GM18907 (cell line): ENCODE measurements around the gene LCP1.

Source experiments
- ATAC-seq: cut with Tn5 transposase; IDR thresholded peaks from one replicate; pipeline ENCODE4 v1.9.1; 2021; ENCODE audit warnings: mild to moderate bottlenecking, moderate library complexity; ENCODE audit not compliant: unreplicated experiment

LCP1 gene

GRCh38 chr13:46129955-46130618, 51.9 kb downstream of the LCP1 start:
- ATAC-seq = no peak

- ATAC-seq = no peak
Measured at GRCh38 chr13:46129124-46129523, 52.9 kb downstream of the LCP1 start.

- ATAC-seq = no peak
Measured at GRCh38 chr13:46127358-46128023, 54.5 kb downstream of the LCP1 start.

- peak; percentile 57 for ATAC-seq
Measured at GRCh38 chr13:46126552-46127357, 55.2 kb downstream of the LCP1 start.

- ATAC-seq = no peak
Measured at GRCh38 chr13:46126056-46126455, 55.9 kb downstream of the LCP1 start.

GRCh38 chr13:46124967-46125933, 56.7 kb downstream of the LCP1 start:
- no peak for ATAC-seq

DNA sequence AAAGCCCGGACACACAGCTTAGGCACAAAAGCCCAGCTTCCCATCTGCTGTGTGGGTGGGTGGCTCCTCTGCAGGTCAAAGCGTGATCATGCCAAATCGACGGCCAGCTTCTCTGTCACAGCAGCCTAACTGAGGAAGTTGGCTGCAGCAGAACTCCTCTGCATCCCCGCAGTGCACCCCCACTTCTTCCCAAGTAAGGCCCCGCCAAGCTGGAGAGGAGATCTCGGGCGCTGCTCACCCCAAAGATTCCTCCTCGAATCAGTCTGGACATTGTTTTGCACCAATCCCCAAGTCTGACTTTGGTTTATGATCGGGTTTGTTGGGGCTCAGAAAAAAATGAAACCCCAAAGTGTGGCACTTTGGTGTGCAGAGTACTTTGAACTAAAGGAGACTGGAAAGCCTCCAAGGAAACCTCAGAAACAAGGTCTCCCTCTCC, 57.4 kb downstream of the LCP1 start:
- ATAC-seq = no peak

GRCh38 chr13:46122304-46122703, 59.7 kb downstream of the LCP1 start:
- ATAC-seq = no peak

DNA sequence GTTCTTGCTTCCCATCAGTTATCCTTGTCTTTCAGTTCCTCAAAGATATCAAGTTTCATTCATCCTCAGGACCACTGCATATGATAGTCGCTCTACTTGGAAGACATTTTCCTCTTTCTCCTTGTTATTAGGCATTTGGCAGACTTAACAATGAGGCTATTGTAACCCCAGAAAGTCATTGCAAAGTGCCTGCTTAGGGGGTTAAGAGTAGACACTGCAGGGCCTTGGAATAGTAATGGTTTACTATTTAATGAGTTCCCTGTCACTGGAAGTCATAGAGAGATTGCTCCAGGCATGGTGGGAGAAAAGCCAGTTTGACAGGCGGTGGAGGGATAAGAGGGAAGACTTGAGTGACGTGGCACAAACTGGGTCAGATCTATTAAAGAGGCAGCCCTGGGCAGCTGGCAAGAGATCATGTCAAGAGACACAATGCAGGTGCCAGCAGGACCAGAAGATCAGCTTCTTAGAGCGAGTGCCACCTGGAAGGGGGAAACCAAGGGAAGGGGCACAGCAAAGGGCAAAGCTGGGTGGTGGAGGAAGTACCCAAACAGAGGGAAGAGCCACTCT, 60.3 kb downstream of the LCP1 start:
- no peak for ATAC-seq

DNA sequence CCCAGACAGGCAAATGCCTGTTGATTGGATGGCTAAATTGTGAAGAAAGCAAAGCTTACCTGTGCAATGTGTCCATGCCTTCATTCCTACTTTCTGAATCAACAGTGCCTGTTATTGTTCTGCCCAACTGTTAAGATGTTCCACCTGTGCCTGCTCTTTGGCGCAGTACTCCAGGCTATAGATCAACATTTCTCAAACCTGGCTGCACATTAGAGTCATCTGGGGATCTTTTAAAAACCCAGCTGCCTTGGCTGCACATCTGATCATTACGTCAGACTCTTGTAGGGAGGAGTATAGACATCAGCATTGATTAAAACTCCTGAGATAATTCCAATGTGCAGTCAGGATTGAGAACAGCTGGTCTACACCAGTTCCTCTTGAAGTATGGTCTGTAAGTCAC, 60.9 kb downstream of the LCP1 start:
- no peak for ATAC-seq

DNA sequence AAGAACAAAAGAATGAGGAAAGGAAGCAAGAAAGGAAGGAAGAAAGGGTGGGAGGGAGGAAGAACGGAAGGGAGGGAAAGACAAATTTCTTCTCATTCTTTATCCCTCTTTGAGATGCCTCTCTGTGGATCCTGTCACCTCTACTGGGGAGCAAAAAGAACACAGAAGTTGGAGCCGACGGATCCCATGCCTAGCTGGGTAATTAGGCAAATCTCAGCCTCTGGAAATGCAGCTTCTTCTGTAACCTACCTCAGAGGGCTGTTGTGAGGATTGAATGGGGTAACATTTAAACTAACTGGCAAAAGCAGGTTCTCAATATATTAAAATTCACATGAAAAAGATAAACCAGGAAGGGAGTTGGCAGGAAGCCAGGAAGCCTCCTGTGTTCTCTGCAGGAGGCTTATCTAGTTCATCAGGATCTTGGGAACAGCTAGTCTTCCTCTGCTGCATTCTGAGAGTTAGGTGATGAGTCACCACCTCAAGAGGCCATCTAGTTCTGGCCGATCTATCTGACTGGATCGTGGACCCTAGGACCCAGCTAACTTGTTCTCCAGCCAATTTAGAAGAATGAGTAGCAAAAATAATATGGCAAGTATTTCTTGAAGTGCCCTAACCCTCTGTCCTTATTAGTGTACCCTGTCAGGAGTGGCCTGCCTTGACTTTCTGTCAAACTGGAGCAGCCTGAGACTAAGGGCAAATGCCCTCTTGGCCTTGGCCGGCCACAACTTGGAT, 61.9 kb downstream of the LCP1 start:
- no peak for ATAC-seq

- ATAC-seq = no peak
Measured at GRCh38 chr13:46116653-46117502, 65.1 kb downstream of the LCP1 start.

GRCh38 chr13:46114613-46115012, 67.4 kb downstream of the LCP1 start:
- no peak for ATAC-seq

- ATAC-seq = no peak
Measured at GRCh38 chr13:46113596-46113995, 68.4 kb downstream of the LCP1 start.

GRCh38 chr13:46111151-46111550, 70.8 kb downstream of the LCP1 start:
- ATAC-seq = no peak

DNA sequence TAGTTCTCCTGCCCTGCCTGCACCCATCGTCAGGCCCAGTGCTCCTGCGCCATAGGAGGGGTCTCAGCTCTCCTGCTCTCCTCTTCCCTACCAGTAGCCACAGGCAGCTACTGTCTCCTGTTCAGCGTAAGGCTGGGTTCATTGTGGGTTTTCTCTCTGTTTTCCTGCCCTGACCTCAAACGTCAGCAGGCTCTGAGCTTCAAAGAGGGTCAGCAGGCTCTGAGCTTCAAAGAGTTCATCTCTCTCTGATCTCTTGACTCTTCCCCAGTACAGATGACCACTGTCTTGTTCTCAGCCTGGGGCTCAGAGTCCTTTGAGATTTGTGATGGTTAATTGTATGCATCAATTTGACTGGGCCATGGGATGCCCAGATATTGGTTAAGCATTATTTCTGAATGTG, 72.5 kb downstream of the LCP1 start:
- no peak for ATAC-seq

- no peak for ATAC-seq
Measured at GRCh38 chr13:46106839-46107371, 75.1 kb downstream of the LCP1 start.

GRCh38 chr13:46104868-46105267, 77.1 kb downstream of the LCP1 start, which contains the start of gene CPB2:
Gene CPB2 (minus strand): TSS chr13:46105033. CDS start chr13:46105009, 24 bp downstream.
- ATAC-seq = no peak
